Measurements from ENCODE around the gene INS.

GRCh38 chr11:2158966-2159365 is 2.0 kb downstream of the INS start:
- TF ChIP-seq POLR2A (IDR thresholded peaks at IDR 0.05) (no peak), CTCF (IDR thresholded peaks at IDR 0.05) (no peak)
